ENCODE results near the gene VSIG10. TPM values are rescaled to one million over a fixed set of nuclear protein-coding genes. Genes with fewer than 3 reads are reported as not detected.
"Not testable (repeated sequence)": the region's sequence is repeated elsewhere in the genome, so short reads cannot be mapped to it uniquely, and the experiment has no call there.

The VSIG10 gene
- total RNA-seq, 8 experiments from 2014 or later, result 5.7 to 25.9 (median 12.4) TPM

DNA sequence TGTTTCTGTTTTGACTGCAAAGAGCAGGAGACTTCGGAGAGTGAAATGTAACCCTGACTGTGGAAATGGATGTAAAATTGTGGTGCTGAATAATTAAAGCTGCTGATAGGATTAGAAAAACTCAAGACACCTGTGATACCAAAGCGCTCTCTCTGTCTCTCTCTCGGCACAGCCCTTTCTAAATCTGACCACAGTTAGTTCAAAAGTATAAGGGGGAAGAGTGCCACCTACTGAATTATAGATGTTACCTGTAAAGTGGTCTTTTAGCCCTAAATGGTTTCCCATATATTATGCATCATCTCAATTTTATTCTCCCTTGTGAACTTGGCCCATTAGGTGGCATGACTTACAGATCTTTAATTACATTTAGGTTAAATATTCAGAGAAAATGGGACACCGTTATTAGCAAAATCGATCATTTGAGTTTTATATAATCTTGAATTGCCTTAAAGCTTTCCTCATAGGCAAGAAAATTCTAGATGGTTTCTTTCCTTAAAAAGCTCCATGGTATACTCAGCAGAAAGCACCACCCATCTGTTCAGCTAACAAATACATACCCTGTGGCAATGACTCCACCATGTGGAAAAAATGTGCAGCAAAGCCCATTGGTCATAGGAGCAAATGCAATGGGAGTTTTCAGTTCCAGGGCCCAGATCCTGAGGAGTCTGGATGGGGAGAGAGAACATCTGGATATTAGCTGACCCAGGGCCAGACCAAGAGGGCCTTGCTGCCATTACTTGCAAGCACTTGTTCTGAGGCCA, 69.2 kb downstream of the VSIG10 start:
- ATAC-seq (replicated peaks in 6 of 8), result peak; percentile 54 to 96 (median 82)
- Histone ChIP-seq H3K27ac (no peak overlapping the region), H3K4me1 (replicated peaks in 1 of 2) (peaks cover 0 to 8% of the 10 kb centered on the region in 2 donors), H3K4me3 (no peak overlapping the region)
- in situ Hi-C loops (cut with MboI; ENCODE audit: low pct_unique_long_range_greater_than_20kb in 2 of 9, low sequenced_read_pairs in 9 of 9, unreplicated experiment in 9 of 9), result loop anchor here in 2 of 9 experiments (10.0 to 25.0 kb wide), 2 partner anchors 160 to 172 kb away; no protein-coding TSS in a partner anchor
- 59 to 100% (median 92%) methylated on average over 2 to 5 of the region's 5 CpGs; no CpG with 5 or more reads in 2 of the 10 experiments for WGBS, 10 experiments

GRCh38 chr12:118033902-118034301, 69.9 kb downstream of the VSIG10 start:
- in situ Hi-C loops (cut with MboI; ENCODE audit: low pct_unique_long_range_greater_than_20kb in 2 of 9, low sequenced_read_pairs in 9 of 9, unreplicated experiment in 9 of 9), result loop anchor here in 2 of 9 experiments (10.0 to 25.0 kb wide), 2 partner anchors 159 to 172 kb away; no protein-coding TSS in a partner anchor
- Histone ChIP-seq H3K27ac (no peak overlapping the region), H3K4me3 (no peak overlapping the region), H3K4me1 (replicated peaks in 1 of 2) (peaks cover 0 to 8% of the 10 kb centered on the region in 2 donors)
- peak in 3 of 8 experiments; percentile 31 to 62 (median 34) for ATAC-seq (replicated peaks in 6 of 8)
- WGBS, 10 experiments, result 0 to 100% (median 67%) methylated on average over 1 to 5 of the region's 5 CpGs; no CpG with 5 or more reads in 2 of the 10 experiments

DNA sequence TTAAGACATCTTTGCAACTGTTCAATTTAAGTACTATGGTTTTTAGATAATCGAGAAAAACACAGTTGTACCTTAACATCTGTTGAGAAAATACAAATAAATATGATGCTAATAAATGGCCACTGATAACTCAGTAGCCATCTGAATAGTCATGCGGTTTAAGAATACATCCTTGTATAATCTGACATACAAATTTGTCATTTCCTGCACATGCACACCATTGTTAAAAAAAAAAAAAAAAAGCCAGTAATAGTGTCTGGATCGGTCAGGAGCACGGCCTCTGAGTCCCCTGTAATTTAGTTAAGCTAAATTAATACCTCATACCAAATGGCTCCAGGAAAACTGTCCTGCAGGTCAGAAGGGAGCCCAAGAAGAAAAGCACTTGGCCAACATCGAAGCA, 70.5 kb downstream of the VSIG10 start:
- in situ Hi-C loops (cut with MboI; ENCODE audit: low pct_unique_long_range_greater_than_20kb in 2 of 9, low sequenced_read_pairs in 9 of 9, unreplicated experiment in 9 of 9), result loop anchor here in 2 of 9 experiments (10.0 to 25.0 kb wide), 2 partner anchors 159 to 171 kb away; no protein-coding TSS in a partner anchor

GRCh38 chr12:118032188-118032587, 71.6 kb downstream of the VSIG10 start:
- WGBS, 10 experiments, result 91 to 100% (median 100%) methylated on average over 1 to 7 of the region's 7 CpGs
- Histone ChIP-seq H3K27ac (no peak overlapping the region), H3K4me3 (no peak overlapping the region), H3K4me1 (replicated peaks in 1 of 2) (peaks cover 0 to 8% of the 10 kb centered on the region in 2 donors)
- in situ Hi-C loops (cut with MboI; ENCODE audit: low pct_unique_long_range_greater_than_20kb in 2 of 9, low sequenced_read_pairs in 9 of 9, unreplicated experiment in 9 of 9), result loop anchor here in 2 of 9 experiments (10.0 to 25.0 kb wide), 2 partner anchors 157 to 170 kb away; no protein-coding TSS in a partner anchor
- ATAC-seq (replicated peaks in 6 of 8), result no peak

More for the DNA sequence above, 70.5 kb downstream of the VSIG10 start:
- ATAC-seq (replicated peaks in 6 of 8), result no peak
- peaks cover 0 to 8% of the 10 kb centered on the region in 2 donors for H3K4me1 ChIP-seq (replicated peaks in 1 of 2)
- H3K4me3 ChIP-seq, result no peak overlapping the region
- 36 to 96% (median 79%) methylated on average over 2 to 5 of the region's 5 CpGs; no CpG with 5 or more reads in 1 of the 10 experiments for WGBS, 10 experiments
- H3K27ac ChIP-seq, result no peak overlapping the region

DNA sequence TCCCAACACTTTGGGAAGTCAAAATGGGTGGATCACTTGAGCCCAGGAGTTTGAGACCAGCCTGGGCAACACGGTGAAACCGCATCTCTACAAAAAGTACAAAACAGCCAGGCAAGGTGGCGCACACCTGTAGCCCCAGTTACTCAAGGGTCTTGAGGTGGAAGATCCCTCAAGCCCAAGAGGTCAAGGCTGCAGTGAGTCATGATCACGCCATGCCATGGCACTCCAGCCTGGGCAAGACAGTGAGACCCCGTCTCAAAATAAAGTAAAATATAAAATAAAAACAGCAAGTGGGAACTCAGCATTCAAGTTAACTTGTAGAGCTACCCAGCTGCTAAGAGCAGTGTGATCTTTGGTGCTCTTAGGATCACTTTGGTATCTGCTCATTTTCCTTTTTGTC, 74.6 kb downstream of the VSIG10 start:
- no peak for ATAC-seq (replicated peaks in 6 of 8)
- H3K27ac ChIP-seq, result no peak overlapping the region
- H3K4me1 ChIP-seq (replicated peaks in 1 of 2), result peaks cover 0 to 8% of the 10 kb centered on the region in 2 donors
- in situ Hi-C loops (cut with MboI; ENCODE audit: low pct_unique_long_range_greater_than_20kb in 2 of 9, low sequenced_read_pairs in 9 of 9, unreplicated experiment in 9 of 9), result loop anchor here in 2 of 9 experiments (10.0 to 25.0 kb wide), 2 partner anchors 154 to 167 kb away; no protein-coding TSS in a partner anchor
- WGBS, 10 experiments, result 97 to 100% (median 100%) methylated on average over 1 to 4 of the region's 5 CpGs; no CpG with 5 or more reads in 7 of the 10 experiments
- no peak overlapping the region for H3K4me3 ChIP-seq

- Histone ChIP-seq H3K4me1 (replicated peaks in 1 of 2) (no peaks in the 10 kb centered on the region), H3K27ac (no peak overlapping the region), H3K4me3 (no peak overlapping the region)
- no peak for ATAC-seq (replicated peaks in 6 of 8)
- WGBS, 10 experiments, result 68 to 100% (median 92%) methylated on average over 1 to 4 of the region's 4 CpGs; no CpG with 5 or more reads in 3 of the 10 experiments
- in situ Hi-C loops (cut with MboI; ENCODE audit: low pct_unique_long_range_greater_than_20kb in 2 of 9, low sequenced_read_pairs in 9 of 9, unreplicated experiment in 9 of 9), result loop anchor here in 2 of 9 experiments (10.0 to 25.0 kb wide), 2 partner anchors 150 to 163 kb away; no protein-coding TSS in a partner anchor
These were observed 78.6 kb downstream of the VSIG10 start for GRCh38 chr12:118025168-118025567.

GRCh38 chr12:118023301-118023860, 80.4 kb downstream of the VSIG10 start:
- H3K4me3 ChIP-seq, result no peak overlapping the region
- in situ Hi-C loops (cut with MboI; ENCODE audit: low pct_unique_long_range_greater_than_20kb in 2 of 9, low sequenced_read_pairs in 9 of 9, unreplicated experiment in 9 of 9), result loop anchor here in 1 of 9 experiments (10.0 kb wide), 1 partner anchor 149 kb away; no protein-coding TSS in a partner anchor
- no peak overlapping the region for H3K27ac ChIP-seq
- 80 to 100% (median 97%) methylated on average over 1 to 4 of the region's 9 CpGs; no CpG with 5 or more reads in 4 of the 10 experiments for WGBS, 10 experiments
- no peaks in the 10 kb centered on the region for H3K4me1 ChIP-seq (replicated peaks in 1 of 2)
- ATAC-seq (replicated peaks in 6 of 8), result no peak

DNA sequence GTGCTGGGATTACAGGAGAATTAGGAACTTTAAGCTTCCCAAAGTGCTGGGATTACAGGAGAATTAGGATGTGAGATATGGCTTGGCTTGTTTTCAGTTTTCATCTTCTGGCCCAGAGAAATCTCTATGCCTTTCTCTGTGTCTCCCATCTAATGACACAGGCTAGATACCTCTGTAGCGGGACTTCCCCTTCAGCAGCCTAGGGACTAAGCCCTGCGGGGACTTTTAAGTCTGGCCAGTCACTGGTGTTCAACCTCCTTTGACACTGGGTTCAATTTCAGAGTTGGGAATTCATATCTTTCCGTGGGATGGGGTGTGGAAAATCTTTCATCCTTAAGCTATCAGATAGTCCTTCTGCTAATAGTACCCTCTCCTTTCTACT, 81.1 kb downstream of the VSIG10 start:
- in situ Hi-C loops (cut with MboI; ENCODE audit: low pct_unique_long_range_greater_than_20kb in 2 of 9, low sequenced_read_pairs in 9 of 9, unreplicated experiment in 9 of 9), result loop anchor here in 1 of 9 experiments (10.0 kb wide), 1 partner anchor 148 kb away; no protein-coding TSS in a partner anchor
- H3K4me1 ChIP-seq (replicated peaks in 1 of 2), result peaks cover 0 to 1% of the 10 kb centered on the region in 2 donors
- WGBS, 10 experiments, result 75 to 100% (median 94%) methylated on average over 1 to 3 of the region's 3 CpGs; no CpG with 5 or more reads in 4 of the 10 experiments
- H3K27ac ChIP-seq, result no peak overlapping the region
- H3K4me3 ChIP-seq, result no peak overlapping the region
- no peak for ATAC-seq (replicated peaks in 6 of 8)

- not testable (repeated sequence) for H3K4me1 ChIP-seq (replicated peaks in 1 of 2); H3K4me3 ChIP-seq; ATAC-seq (replicated peaks in 6 of 8); H3K27ac ChIP-seq
- in situ Hi-C loops (cut with MboI; ENCODE audit: low pct_unique_long_range_greater_than_20kb in 2 of 9, low sequenced_read_pairs in 9 of 9, unreplicated experiment in 9 of 9), result loop anchor here in 1 of 9 experiments (10.0 kb wide), 1 partner anchor 147 kb away; no protein-coding TSS in a partner anchor
- 79 to 100% (median 94%) methylated on average over 2 to 12 of the region's 13 CpGs; no CpG with 5 or more reads in 2 of the 10 experiments for WGBS, 10 experiments
These were observed 81.6 kb downstream of the VSIG10 start for GRCh38 chr12:118022097-118022727.

- ATAC-seq (replicated peaks in 6 of 8), result no peak
- in situ Hi-C loops (cut with MboI; ENCODE audit: low pct_unique_long_range_greater_than_20kb in 2 of 9, low sequenced_read_pairs in 9 of 9, unreplicated experiment in 9 of 9), result loop anchor here in 1 of 9 experiments (10.0 kb wide), 1 partner anchor 145 kb away; no protein-coding TSS in a partner anchor
- Histone ChIP-seq H3K4me3 (no peak overlapping the region), H3K27ac (no peak overlapping the region), H3K4me1 (replicated peaks in 1 of 2) (peaks cover 13 to 17% of the 10 kb centered on the region in 2 donors)
- 33 to 100% (median 80%) methylated on average over 1 of the region's 1 CpG; no CpG with 5 or more reads in 5 of the 10 experiments for WGBS, 10 experiments
These were observed 83.8 kb downstream of the VSIG10 start for GRCh38 chr12:118020036-118020435.

DNA sequence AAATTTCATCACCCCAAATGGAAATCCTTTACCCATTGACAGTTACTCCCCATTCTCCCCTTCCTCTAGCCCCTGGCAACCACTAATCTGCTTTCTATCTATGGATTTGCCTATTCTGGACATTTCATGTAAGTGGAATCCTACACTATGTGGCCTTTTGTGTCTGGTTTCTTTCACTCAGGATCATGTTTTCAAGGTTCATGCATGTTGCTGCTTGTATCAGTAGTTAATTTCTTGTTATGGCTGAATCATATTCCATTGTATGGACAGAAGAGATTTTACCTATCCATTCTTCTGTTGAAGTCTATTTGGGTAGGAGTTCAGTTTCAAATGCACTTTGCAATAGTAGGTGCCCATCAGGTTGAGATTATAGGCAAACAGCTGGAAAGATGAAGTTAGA, 85.9 kb downstream of the VSIG10 start:
- Histone ChIP-seq H3K27ac (no peak overlapping the region), H3K4me1 (replicated peaks in 1 of 2) (peaks cover 13 to 17% of the 10 kb centered on the region in 2 donors), H3K4me3 (peak overlapping the region in 1 of 5 donors; percentile 63)
- in situ Hi-C loops (cut with MboI; ENCODE audit: low pct_unique_long_range_greater_than_20kb in 2 of 9, low sequenced_read_pairs in 9 of 9, unreplicated experiment in 9 of 9), result no loop called here
- ATAC-seq (replicated peaks in 6 of 8), result no peak

All from motor neuron (in vitro differentiated cells).